Measurements from ENCODE around the gene VTI1B.
"Not testable (repeated sequence)": the region's sequence is repeated elsewhere in the genome, so short reads cannot be mapped to it uniquely, and the experiment has no call there.

The VTI1B gene

GRCh38 chr14:67703997-67704396 is 29.6 kb upstream of the VTI1B start:
- no peak overlapping the region for H4K8ac ChIP-seq (ENCODE audit: low read depth, low read length)
- DNase-seq (ENCODE audit: low spot score): no peak
- H3K23ac ChIP-seq (ENCODE audit: low read depth, low read length, poor library complexity): no peak overlapping the region
- H2AK5ac ChIP-seq (ENCODE audit: low read depth, low read length): no peak overlapping the region
- no peak overlapping the region for H3K18ac ChIP-seq (ENCODE audit: low read length)
- H2BK5ac ChIP-seq (ENCODE audit: low read length): no peak overlapping the region
- no peaks in the 10 kb centered on the region for H3K79me1 ChIP-seq (ENCODE audit: low read depth, low read length)
- no peak overlapping the region for H3K14ac ChIP-seq (ENCODE audit: low read length)
- no peak overlapping the region for H3K4me2 ChIP-seq (ENCODE audit: insufficient read depth, low read length, poor library complexity, severe bottlenecking)
- H3K36me3 ChIP-seq (replicated peaks in 1 of 2; ENCODE audit: control insufficient read depth in 2 of 2, insufficient read depth in 2 of 2, low read length in 2 of 2): no peaks in the 10 kb centered on the region
- H2BK120ac ChIP-seq (ENCODE audit: low read depth, low read length): no peak overlapping the region
- H2BK15ac ChIP-seq (ENCODE audit: low read length): no peak overlapping the region
- no peaks in the 10 kb centered on the region for H3K9me3 ChIP-seq (replicated peaks in 1 of 2; ENCODE audit: control insufficient read depth in 2 of 2, insufficient read depth in 1 of 2, low read depth in 1 of 2, low read length in 2 of 2)
- H3K27me3 ChIP-seq (ENCODE audit: control insufficient read depth in 3 of 3, insufficient read depth in 3 of 3, low read depth in 1 of 3, low read length in 3 of 3): no peaks in the 10 kb centered on the region
- H4K91ac ChIP-seq (ENCODE audit: low read depth, low read length, poor library complexity): no peak overlapping the region
- no peaks in the 10 kb centered on the region for H3K4me1 ChIP-seq (ENCODE audit: control insufficient read depth in 2 of 2, insufficient read depth in 1 of 2, low read depth in 1 of 2, low read length in 2 of 2)
- no peak overlapping the region for H2BK12ac ChIP-seq (ENCODE audit: low read length)
- no CpG with 5 or more reads among the region's 3 CpGs for WGBS, 2 donors (ENCODE audit: extremely low coverage in 2 of 2, insufficient read length in 2 of 2, insufficient replicate concordance in 1 of 2)
- no peak overlapping the region for H3K4me3 ChIP-seq (ENCODE audit: low read length in 2 of 2)
- no peak overlapping the region for H3K27ac ChIP-seq (replicated peaks; ENCODE audit: low read length)
- no peak overlapping the region for H3K9ac ChIP-seq (ENCODE audit: low read depth, low read length, poor library complexity)
- H3K4ac ChIP-seq (ENCODE audit: low read length): no peak overlapping the region
- H2AFZ ChIP-seq (ENCODE audit: low read length): no peak overlapping the region

GRCh38 chr14:67701492-67701891 is 27.1 kb upstream of the VTI1B start, which contains the start of gene RDH12:
TSS of gene RDH12 (plus strand) at chr14:67701886. CDS start at chr14:67722643, 20,757 bp downstream.
- not testable (repeated sequence) for H4K91ac ChIP-seq (ENCODE audit: low read depth, low read length, poor library complexity)

GRCh38 chr14:67698179-67698578 is 23.7 kb upstream of the VTI1B start:
- H3K4me2 ChIP-seq (ENCODE audit: insufficient read depth, low read length, poor library complexity, severe bottlenecking): no peak overlapping the region
- H2BK5ac ChIP-seq (ENCODE audit: low read length): no peak overlapping the region
- H3K36me3 ChIP-seq (replicated peaks in 1 of 2; ENCODE audit: control insufficient read depth in 2 of 2, insufficient read depth in 2 of 2, low read length in 2 of 2): peaks cover 0 to 9% of the 10 kb centered on the region in 2 donors
- no peak overlapping the region for H2BK12ac ChIP-seq (ENCODE audit: low read length)
- H3K14ac ChIP-seq (ENCODE audit: low read length): no peak overlapping the region
- H4K8ac ChIP-seq (ENCODE audit: low read depth, low read length): no peak overlapping the region
- no peak overlapping the region for H3K18ac ChIP-seq (ENCODE audit: low read length)
- no peak overlapping the region for H2BK120ac ChIP-seq (ENCODE audit: low read depth, low read length)
- H3K9me3 ChIP-seq (replicated peaks in 1 of 2; ENCODE audit: control insufficient read depth in 2 of 2, insufficient read depth in 1 of 2, low read depth in 1 of 2, low read length in 2 of 2): no peaks in the 10 kb centered on the region
- H2BK15ac ChIP-seq (ENCODE audit: low read length): no peak overlapping the region
- no peak overlapping the region for H3K4me3 ChIP-seq (ENCODE audit: low read length in 2 of 2)
- no peak for DNase-seq (ENCODE audit: low spot score)
- peaks cover 0 to 5% of the 10 kb centered on the region in 2 donors for H3K4me1 ChIP-seq (ENCODE audit: control insufficient read depth in 2 of 2, insufficient read depth in 1 of 2, low read depth in 1 of 2, low read length in 2 of 2)
- no peak overlapping the region for H3K27ac ChIP-seq (replicated peaks; ENCODE audit: low read length)
- H2AK5ac ChIP-seq (ENCODE audit: low read depth, low read length): no peak overlapping the region
- no peak overlapping the region for H3K4ac ChIP-seq (ENCODE audit: low read length)
- peaks cover 0 to 15% (median 0%) of the 10 kb centered on the region in 3 experiments for H3K27me3 ChIP-seq (ENCODE audit: control insufficient read depth in 3 of 3, insufficient read depth in 3 of 3, low read depth in 1 of 3, low read length in 3 of 3)
- no CpG with 5 or more reads among the region's 1 CpG for whole genome bisulfite sequencing, 2 donors (ENCODE audit: extremely low coverage in 2 of 2, insufficient read length in 2 of 2, insufficient replicate concordance in 1 of 2)
- H3K79me1 ChIP-seq (ENCODE audit: low read depth, low read length): peaks cover 2% of the 10 kb centered on the region
- no peak overlapping the region for H3K23ac ChIP-seq (ENCODE audit: low read depth, low read length, poor library complexity)
- no peak overlapping the region for H2AFZ ChIP-seq (ENCODE audit: low read length)
- H4K91ac ChIP-seq (ENCODE audit: low read depth, low read length, poor library complexity): no peak overlapping the region
- no peak overlapping the region for H3K9ac ChIP-seq (ENCODE audit: low read depth, low read length, poor library complexity)

More at GRCh38 chr14:67701492-67701891, 27.1 kb upstream of the VTI1B start, which contains the start of gene RDH12:
- not testable (repeated sequence) for H3K4me1 ChIP-seq (ENCODE audit: control insufficient read depth in 2 of 2, insufficient read depth in 1 of 2, low read depth in 1 of 2, low read length in 2 of 2); H2BK120ac ChIP-seq (ENCODE audit: low read depth, low read length); H2BK5ac ChIP-seq (ENCODE audit: low read length); H3K14ac ChIP-seq (ENCODE audit: low read length); H3K79me1 ChIP-seq (ENCODE audit: low read depth, low read length); H3K4ac ChIP-seq (ENCODE audit: low read length); H4K8ac ChIP-seq (ENCODE audit: low read depth, low read length); H3K18ac ChIP-seq (ENCODE audit: low read length); H2BK12ac ChIP-seq (ENCODE audit: low read length); DNase-seq (ENCODE audit: low spot score); H3K36me3 ChIP-seq (replicated peaks in 1 of 2; ENCODE audit: control insufficient read depth in 2 of 2, insufficient read depth in 2 of 2, low read length in 2 of 2); H3K4me3 ChIP-seq (ENCODE audit: low read length in 2 of 2); H3K4me2 ChIP-seq (ENCODE audit: insufficient read depth, low read length, poor library complexity, severe bottlenecking); H2AFZ ChIP-seq (ENCODE audit: low read length); H3K23ac ChIP-seq (ENCODE audit: low read depth, low read length, poor library complexity); H2AK5ac ChIP-seq (ENCODE audit: low read depth, low read length); H3K9me3 ChIP-seq (replicated peaks in 1 of 2; ENCODE audit: control insufficient read depth in 2 of 2, insufficient read depth in 1 of 2, low read depth in 1 of 2, low read length in 2 of 2); H3K9ac ChIP-seq (ENCODE audit: low read depth, low read length, poor library complexity); H2BK15ac ChIP-seq (ENCODE audit: low read length); H3K27me3 ChIP-seq (ENCODE audit: control insufficient read depth in 3 of 3, insufficient read depth in 3 of 3, low read depth in 1 of 3, low read length in 3 of 3); H3K27ac ChIP-seq (replicated peaks; ENCODE audit: low read length)
- WGBS, 2 donors (ENCODE audit: extremely low coverage in 2 of 2, insufficient read length in 2 of 2, insufficient replicate concordance in 1 of 2): no CpG with 5 or more reads among the region's 8 CpGs

- WGBS, 2 donors (ENCODE audit: extremely low coverage in 2 of 2, insufficient read length in 2 of 2, insufficient replicate concordance in 1 of 2): no CpG with 5 or more reads among the region's 4 CpGs
- no peak overlapping the region for H2BK5ac ChIP-seq (ENCODE audit: low read length)
- H4K8ac ChIP-seq (ENCODE audit: low read depth, low read length): no peak overlapping the region
- H3K4me2 ChIP-seq (ENCODE audit: insufficient read depth, low read length, poor library complexity, severe bottlenecking): no peak overlapping the region
- DNase-seq (ENCODE audit: low spot score): no peak
- H3K14ac ChIP-seq (ENCODE audit: low read length): no peak overlapping the region
- no peak overlapping the region for H4K91ac ChIP-seq (ENCODE audit: low read depth, low read length, poor library complexity)
- H3K4me1 ChIP-seq (ENCODE audit: control insufficient read depth in 2 of 2, insufficient read depth in 1 of 2, low read depth in 1 of 2, low read length in 2 of 2): peaks cover 0 to 5% of the 10 kb centered on the region in 2 donors
- peaks cover 2% of the 10 kb centered on the region for H3K79me1 ChIP-seq (ENCODE audit: low read depth, low read length)
- peaks cover 4 to 21% of the 10 kb centered on the region in 2 donors for H3K36me3 ChIP-seq (replicated peaks in 1 of 2; ENCODE audit: control insufficient read depth in 2 of 2, insufficient read depth in 2 of 2, low read length in 2 of 2)
- no peak overlapping the region for H2AK5ac ChIP-seq (ENCODE audit: low read depth, low read length)
- H3K23ac ChIP-seq (ENCODE audit: low read depth, low read length, poor library complexity): no peak overlapping the region
- H3K4ac ChIP-seq (ENCODE audit: low read length): no peak overlapping the region
- H3K27ac ChIP-seq (replicated peaks; ENCODE audit: low read length): no peak overlapping the region
- no peaks in the 10 kb centered on the region for H3K9me3 ChIP-seq (replicated peaks in 1 of 2; ENCODE audit: control insufficient read depth in 2 of 2, insufficient read depth in 1 of 2, low read depth in 1 of 2, low read length in 2 of 2)
- H2BK120ac ChIP-seq (ENCODE audit: low read depth, low read length): no peak overlapping the region
- H3K18ac ChIP-seq (ENCODE audit: low read length): no peak overlapping the region
- H3K4me3 ChIP-seq (ENCODE audit: low read length in 2 of 2): no peak overlapping the region
- no peak overlapping the region for H3K9ac ChIP-seq (ENCODE audit: low read depth, low read length, poor library complexity)
- H2AFZ ChIP-seq (ENCODE audit: low read length): no peak overlapping the region
- peaks cover 0 to 15% (median 0%) of the 10 kb centered on the region in 3 experiments for H3K27me3 ChIP-seq (ENCODE audit: control insufficient read depth in 3 of 3, insufficient read depth in 3 of 3, low read depth in 1 of 3, low read length in 3 of 3)
- no peak overlapping the region for H2BK12ac ChIP-seq (ENCODE audit: low read length)
- H2BK15ac ChIP-seq (ENCODE audit: low read length): no peak overlapping the region
Observed at GRCh38 chr14:67697006-67697405, 22.6 kb upstream of the VTI1B start.

All from neuronal stem cell (in vitro differentiated cells).